GM06990 (cell line): Measurements from ENCODE around the gene MTG2.

ENCODE experiments used
- DNase-seq: peaks from one replicate; pipeline ENCODE4 v3.0.0-alpha.2; 2011; ENCODE audit not compliant: insufficient read length; ENCODE audit errors: extremely low read depth
- H3K27me3 ChIP-seq: replicated peaks from 2 replicates; pipeline ENCODE4 v1.6.0; 2011; ENCODE audit warnings: low read length; ENCODE audit not compliant: control insufficient read depth, insufficient read depth
- H3K36me3 ChIP-seq: 2 replicates; pipeline ENCODE4 v1.5.1; 2011; ENCODE audit warnings: low read length; ENCODE audit not compliant: control insufficient read depth, insufficient read depth
- H3K4me3 ChIP-seq: replicated peaks from 2 replicates; pipeline ENCODE4 v1.5.1; 2011; ENCODE audit warnings: low read depth, mild to moderate bottlenecking, control low read depth, low read length
- TF ChIP-seq, protein P1 (sequence below): IDR thresholded peaks from 2 replicates; pipeline ENCODE4 v1.5.1; 2011; ENCODE audit warnings: low read length, control low read depth, mild to moderate bottlenecking, inconsistent platforms; ENCODE audit not compliant: insufficient read depth, poor library complexity, severe bottlenecking

The MTG2 gene

DNA sequence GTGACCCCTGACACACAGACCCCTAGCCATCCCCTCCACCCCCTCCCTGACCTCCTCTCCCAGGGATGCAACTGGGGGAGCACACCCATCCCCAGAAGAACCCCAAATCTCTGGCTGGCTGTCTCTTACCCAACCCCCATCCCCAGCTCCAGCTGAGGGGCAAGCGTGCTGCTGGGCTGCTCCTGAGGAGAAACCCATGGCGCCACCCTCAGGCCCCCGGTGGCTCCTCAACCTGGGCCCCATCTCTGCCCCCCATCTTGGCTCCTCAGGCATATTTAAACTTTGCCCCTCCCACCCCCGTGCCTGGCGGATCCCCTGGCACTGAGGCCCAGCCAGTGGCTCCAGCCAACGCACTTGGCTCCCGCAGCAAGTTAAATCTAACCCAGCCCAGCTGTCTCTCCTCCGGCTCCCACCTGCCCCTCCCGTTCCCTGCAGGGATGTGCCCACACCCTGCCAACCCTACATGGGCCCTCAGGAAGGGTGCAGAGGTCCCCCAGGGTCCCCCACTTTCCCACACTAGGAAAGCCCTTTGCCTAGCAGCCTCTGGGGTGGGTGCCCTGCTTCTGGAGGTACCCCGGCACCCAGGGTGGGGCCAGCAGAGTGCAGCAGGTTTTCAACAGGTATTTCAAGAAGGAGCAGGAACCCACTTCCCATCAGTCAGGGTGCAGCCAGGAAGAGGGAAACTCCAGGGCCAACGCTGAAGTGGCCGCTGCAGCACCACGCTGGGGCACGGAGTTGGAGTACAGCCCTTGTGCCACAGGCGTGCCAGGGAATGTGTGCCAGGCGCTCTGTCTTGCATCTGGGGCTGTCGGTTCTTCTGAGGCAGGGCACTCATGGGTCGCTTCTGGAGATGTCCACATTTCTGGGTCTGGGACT is 50.2 kb downstream of the MTG2 start:
- no peak for DNase-seq
- no peaks in the 10 kb centered on the region for H3K27me3 ChIP-seq
- no peaks in the 10 kb centered on the region for H3K36me3 ChIP-seq
- TF ChIP-seq, protein P1, sequence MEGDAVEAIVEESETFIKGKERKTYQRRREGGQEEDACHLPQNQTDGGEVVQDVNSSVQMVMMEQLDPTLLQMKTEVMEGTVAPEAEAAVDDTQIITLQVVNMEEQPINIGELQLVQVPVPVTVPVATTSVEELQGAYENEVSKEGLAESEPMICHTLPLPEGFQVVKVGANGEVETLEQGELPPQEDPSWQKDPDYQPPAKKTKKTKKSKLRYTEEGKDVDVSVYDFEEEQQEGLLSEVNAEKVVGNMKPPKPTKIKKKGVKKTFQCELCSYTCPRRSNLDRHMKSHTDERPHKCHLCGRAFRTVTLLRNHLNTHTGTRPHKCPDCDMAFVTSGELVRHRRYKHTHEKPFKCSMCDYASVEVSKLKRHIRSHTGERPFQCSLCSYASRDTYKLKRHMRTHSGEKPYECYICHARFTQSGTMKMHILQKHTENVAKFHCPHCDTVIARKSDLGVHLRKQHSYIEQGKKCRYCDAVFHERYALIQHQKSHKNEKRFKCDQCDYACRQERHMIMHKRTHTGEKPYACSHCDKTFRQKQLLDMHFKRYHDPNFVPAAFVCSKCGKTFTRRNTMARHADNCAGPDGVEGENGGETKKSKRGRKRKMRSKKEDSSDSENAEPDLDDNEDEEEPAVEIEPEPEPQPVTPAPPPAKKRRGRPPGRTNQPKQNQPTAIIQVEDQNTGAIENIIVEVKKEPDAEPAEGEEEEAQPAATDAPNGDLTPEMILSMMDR: no peak
- no peak overlapping the region for H3K4me3 ChIP-seq

DNA sequence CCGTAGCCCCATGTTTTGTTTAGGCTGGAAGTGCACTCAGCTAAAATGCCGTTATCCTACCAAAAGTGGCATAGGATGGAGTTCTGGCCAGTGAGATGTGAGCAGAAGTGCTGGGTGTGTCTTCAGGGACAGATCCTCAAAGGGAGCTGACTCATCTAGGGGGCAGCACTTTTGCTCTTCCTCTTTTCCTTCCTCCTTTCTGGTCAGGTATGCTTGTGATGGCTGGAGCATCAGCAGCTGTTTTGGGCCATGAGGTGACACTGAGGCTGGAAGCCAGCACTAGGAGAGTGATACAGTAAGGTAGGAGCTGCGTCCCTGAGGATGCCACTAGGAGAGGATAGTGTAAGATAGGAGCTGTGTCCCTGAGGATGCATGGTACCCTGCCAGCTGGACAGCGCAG is 50.9 kb downstream of the MTG2 start:
- DNase-seq: no peak
- Histone ChIP-seq H3K4me3 (no peak overlapping the region), H3K27me3 (no peaks in the 10 kb centered on the region), H3K36me3 (no peaks in the 10 kb centered on the region)
- TF ChIP-seq, protein P1: no peak

DNA sequence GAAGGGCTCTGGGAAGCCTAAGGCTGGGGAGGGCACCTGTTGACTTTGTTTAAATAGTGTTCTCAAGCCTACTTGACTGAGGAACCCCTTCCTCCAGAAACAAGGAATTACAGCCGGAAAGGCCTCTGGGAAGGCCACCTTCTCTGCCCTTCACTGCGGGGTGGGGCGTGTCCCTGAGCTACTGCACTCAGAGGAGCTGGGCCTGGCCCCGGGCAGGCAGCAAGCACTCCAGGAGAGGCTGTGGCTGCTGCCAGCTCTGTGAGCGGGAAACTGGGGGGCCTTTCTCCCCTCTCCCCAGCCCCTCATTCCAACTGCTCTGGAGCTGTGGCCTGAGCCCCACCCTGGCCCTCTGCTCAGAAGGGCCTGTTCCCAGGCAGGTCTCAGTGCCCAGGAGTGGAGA is 51.5 kb downstream of the MTG2 start:
- TF ChIP-seq, protein P1: no peak
- Histone ChIP-seq H3K27me3 (no peaks in the 10 kb centered on the region), H3K36me3 (no peaks in the 10 kb centered on the region), H3K4me3 (no peak overlapping the region)
- no peak for DNase-seq

DNA sequence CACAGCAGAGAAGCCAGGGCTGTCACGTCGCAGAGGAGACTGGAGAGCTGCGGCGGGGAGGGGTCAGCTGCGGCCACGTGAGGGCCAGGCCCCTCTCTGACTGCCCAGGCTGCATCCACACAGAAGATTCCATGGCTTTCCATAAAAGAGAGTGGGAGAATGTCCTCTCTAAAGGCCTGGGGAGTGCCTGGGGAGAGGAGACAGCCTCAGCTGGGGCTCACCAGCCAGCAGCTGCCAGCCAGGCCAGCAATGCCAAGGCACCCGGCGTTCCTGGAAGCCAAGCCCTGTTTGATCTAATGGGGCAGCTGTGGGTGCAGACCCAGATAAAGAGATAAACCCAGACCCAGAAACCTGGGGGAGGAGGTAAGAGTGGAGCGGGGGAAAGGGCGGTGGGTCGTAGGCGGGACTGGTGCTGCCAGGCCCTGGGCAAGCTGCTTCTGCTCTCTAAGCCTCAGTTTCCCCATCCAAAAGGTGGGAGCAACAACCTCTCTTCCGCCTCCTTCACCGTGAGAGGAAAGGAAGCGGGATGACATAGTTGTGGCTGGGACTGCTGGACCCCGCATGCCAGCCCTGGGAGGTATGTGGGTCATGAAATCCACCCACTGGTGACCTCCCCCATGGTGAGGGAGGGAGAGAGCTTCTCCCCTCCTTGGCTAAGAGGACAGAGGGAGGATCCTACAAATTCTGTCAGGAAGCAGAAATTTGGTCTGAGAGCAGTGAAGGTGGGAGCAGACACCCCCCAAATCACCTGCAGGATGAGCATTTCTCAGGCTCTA is 52.4 kb downstream of the MTG2 start:
- no peak for DNase-seq
- H3K27me3 ChIP-seq: no peaks in the 10 kb centered on the region
- no peak overlapping the region for H3K4me3 ChIP-seq
- no peaks in the 10 kb centered on the region for H3K36me3 ChIP-seq
- TF ChIP-seq, protein P1: no peak

DNA sequence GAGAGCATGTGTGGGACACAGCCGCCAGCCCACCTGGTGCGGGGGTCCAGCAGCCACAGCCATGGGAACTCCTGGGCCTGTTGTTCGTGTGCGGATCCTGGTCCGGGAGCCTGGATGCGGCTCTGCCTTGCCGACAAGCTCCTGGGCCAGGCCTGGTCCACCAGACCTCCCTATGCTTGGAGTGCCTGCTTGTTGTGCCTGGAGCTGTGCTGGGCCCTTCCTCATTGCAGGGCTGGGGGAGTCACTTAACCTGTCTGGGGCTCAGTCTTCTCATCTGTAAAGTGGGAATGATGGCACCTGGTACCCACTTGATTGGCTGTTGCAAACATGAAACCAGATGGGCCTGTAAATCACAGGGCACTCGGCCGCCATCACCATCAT is 52.9 kb downstream of the MTG2 start:
- Histone ChIP-seq H3K4me3 (no peak overlapping the region), H3K36me3 (no peaks in the 10 kb centered on the region; the same call in 1 of the 2 replicates), H3K27me3 (no peaks in the 10 kb centered on the region)
- DNase-seq: no peak
- TF ChIP-seq, protein P1: no peak
